Fibroblast of the conjunctiva (primary cell): Measurements from ENCODE around the gene PEMT.
"Not testable (repeated sequence)": the region's sequence is repeated elsewhere in the genome, so short reads cannot be mapped to it uniquely, and the experiment has no call there.

Experiments
- DNase-seq: peaks from one replicate; pipeline ENCODE4 v3.0.0-alpha.2; 2010; ENCODE audit warnings: low read depth

PEMT gene

DNA sequence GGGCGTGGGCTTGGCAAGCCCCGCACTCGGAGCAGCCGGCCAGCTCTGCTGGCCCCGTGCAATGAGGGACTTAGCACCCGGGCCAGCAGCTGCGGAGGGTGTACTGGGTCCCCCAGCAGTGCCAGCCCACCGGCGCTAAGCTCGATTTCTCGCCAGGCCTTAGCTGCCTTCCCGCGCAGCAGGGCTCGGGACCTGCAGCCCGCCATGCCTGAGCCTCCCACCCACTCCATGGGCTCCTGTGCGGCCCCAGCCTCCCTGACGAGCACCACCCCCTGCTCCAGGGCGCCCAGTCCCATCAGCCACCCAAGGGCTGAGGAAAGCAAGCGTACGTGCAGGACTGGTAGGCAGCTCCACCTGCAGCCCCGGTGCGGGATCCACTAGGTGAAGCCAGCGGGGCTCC, 105.1 kb downstream of the PEMT start:
- DNase-seq: not testable (repeated sequence)

DNA sequence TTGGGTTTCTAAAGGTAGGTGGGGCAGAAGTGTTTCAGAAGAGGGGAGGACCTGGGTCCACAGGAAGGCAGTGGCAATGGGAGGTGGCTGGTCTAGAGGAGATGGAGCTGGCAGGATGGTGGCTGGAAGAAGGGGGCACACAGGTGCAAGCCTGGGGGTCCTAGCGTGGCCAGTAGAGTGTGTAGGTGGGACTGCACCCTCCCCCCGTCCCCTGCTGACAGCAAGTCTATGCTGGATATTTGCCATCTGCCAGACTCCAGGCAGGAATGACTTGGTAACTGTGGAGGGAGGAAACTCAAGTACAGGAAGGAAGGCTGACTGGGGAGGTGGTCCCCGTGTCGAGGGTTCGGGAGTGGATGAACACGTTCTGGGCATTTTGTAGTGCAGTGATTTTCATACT, 106.1 kb downstream of the PEMT start:
- no peak for DNase-seq

DNA sequence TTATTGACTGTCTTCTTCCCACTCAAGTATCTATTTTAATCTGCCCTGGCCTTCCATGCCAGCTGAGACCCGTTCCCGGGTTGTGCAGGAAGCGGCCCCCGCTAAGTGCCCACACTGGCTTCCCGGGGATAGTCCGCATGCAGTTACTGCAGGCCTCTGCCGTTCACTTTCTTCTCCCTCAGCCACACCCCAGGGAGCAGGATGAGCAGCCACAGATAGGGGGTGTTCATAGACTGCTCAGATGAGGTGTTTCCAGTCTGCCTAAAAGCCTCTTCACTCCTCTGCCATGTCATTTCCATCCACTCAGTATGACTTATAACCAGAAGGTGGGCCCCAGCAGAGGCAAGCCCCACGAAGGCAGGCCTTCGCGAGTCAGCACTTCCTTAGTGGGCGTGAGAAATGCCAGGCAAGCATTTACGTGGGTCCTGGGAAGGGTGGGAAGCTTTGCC, 107.0 kb downstream of the PEMT start:
- no peak for DNase-seq

DNA sequence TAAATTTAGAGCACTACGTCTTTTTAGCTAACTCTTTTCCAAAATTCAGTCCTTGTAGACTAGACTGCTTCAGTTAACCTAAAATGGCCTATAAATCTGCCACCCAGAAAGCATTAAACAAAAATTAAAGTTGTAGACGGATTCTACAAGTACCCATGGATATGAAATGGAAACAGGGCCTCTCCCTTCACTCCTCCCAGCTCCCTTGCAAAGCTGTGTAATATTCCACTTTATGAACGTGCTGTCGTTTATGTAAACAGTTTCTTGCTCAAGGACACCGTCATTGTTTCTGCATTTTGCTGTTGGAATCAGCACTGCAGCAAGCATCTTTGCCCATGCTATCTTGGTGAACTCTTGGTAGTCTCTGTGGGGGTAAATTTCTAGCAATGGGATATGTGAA, 109.6 kb downstream of the PEMT start:
- DNase-seq: no peak

DNA sequence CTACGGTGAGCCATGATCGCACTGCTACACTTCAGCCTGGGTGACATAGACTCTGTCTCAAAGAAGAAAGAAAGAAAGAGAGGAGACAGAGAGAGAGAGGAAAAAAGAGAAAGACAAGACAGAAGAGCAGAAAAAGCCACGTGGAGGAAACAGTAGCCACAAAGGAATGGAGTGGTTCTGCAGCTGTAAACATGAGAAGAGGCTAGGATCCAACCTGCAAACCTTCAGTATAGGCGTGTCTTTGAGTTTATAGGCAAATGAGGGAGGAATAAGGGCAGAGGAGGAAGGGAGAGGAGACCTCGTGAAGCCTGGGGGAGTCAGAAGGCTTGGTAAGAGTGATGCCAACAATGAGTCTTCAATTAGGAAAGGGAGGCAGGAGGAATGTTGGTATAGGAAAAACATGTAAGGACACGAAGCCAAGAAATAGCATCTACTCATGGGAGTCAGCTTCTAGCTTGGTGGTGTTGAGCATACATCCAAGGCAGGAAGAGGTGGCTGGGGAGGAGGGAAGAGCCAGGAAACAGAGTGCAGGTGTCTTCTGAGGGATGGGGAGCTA, 110.8 kb downstream of the PEMT start:
- no peak for DNase-seq

DNA sequence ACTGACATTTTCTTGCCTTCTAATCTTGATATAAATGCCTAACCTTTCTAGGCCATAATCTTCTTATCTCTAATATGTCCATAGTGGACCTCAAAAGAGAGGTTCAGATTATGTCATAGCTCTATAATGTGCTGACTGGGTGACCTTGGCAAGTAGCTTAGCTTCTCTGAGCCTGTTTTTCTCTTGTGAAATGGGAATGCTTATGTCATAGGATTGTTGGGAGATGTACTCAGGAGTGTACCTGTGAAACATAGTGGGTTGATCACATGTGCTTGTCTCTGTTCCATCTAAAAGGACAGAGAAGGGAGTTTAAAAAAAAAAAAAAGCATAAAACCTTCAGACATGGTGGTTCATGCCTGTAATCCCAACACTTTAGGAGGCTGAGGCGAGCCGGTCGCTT, 112.3 kb downstream of the PEMT start:
- DNase-seq: no peak

DNA sequence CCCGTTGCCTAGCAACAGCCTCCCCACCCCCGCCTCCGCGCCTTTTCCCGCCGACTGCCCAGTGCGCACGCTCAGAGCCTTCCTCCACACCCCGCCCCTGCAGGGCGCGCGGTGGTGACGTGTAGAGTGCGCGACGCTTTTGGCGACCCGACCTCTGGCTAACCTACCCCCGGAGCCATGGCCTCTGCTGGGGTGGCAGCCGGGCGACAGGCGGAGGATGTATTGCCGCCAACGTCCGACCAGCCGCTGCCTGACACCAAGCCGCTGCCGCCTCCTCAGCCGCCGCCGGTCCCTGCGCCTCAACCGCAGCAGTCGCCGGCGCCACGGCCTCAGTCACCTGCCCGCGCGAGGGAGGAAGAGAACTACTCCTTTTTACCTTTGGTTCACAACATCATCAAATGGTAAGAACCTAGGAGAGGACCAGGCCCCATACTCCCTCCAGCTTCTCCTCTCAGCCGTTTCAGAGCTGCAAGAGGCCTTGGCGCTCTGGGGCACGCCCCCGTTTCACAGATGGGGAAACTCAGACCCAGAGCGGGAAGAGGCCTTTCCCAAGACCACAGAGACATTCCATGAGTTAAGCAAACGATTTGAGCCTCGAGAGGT, 114.5 kb downstream of the PEMT start, which contains the start of gene MED9:
TSS of gene MED9 (plus strand) at position 136 of the 603 bp plus-strand sequence. CDS start at position 178, 42 bp downstream.
- DNase-seq: peak; percentile 75

DNA sequence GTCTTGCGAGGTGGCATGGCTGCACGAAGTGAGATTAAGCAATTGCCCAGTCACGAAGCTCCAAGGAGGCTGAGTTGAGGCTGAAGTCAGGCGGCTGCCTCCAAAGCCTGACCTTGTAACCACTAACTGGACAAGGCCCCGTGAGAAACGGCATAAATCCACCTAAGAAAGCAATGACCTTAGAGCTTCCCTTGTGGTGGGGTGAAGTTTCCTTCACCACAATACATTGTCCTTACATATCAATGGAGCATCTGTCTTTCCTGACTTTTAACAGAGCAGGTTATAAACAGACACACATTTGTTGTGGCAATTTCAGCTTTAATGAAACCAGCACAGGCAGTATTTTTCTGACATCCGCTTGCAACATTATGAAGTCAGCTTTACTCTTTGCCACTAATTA, 117.2 kb downstream of the PEMT start:
- no peak for DNase-seq

DNA sequence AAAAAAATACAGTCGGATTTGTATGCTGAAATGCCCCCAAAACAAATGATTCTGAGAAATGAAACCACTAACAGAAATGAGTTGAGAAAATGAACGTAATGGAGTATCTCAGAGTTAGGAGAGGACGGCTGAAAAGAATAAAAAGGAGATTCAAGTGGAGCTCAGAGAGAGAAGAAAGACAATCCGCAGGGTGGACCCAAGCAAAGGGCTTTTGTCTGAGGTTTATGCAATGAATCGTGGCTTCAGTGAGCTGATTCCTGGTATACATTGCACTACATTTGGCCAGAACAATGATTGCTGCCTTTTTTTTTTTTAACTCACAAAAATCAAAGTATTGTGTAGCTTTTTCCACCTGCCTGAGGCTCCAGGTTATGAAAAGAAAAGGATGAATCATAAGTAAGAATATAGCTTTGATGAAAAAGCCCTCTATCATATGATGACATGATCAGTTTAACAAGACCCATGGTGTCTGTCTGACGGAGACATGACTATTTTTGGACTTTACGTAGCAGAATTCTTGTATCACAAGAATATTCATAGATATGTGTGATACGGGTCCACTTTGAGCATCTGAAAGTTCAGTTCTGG, 119.1 kb downstream of the PEMT start:
- DNase-seq: no peak

DNA sequence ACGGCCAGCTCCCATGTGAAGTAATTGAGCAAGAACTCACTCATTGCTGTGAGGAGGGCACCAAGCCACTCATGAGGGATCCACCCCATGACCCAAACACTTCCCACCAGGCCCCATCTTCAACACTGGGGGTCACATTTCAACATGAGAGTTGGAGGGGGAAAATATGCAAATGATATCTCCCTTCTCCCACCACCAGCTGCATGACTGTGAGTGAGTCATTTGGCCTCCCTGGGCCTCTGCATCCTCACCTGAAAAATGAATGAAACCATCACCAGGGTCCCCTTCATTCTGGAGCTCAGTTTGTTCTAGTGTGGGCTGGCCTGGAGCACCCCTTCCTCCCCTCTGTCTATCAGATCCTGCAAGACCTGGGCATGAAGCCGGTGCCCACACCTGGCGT, 121.5 kb downstream of the PEMT start:
- DNase-seq: no peak

DNA sequence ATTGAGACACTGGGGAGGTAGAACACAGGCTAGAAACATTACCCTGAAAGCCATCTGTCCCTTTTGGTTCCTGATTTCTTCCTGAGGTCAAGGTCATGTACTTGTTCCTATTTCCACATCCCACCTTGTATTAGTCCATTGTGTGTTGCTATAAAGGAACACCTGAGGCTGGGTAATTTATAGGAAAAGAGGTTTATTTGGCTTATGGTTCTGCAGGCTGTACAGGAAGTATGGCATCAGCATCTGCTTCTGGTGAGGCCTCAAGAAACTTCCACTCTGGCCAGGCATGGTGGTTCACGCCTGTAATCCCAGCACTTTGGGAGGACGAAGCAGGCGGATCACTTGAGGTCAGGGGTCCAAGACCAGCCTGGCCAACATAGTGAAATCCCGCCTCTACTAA, 122.2 kb downstream of the PEMT start:
- DNase-seq: no peak

DNA sequence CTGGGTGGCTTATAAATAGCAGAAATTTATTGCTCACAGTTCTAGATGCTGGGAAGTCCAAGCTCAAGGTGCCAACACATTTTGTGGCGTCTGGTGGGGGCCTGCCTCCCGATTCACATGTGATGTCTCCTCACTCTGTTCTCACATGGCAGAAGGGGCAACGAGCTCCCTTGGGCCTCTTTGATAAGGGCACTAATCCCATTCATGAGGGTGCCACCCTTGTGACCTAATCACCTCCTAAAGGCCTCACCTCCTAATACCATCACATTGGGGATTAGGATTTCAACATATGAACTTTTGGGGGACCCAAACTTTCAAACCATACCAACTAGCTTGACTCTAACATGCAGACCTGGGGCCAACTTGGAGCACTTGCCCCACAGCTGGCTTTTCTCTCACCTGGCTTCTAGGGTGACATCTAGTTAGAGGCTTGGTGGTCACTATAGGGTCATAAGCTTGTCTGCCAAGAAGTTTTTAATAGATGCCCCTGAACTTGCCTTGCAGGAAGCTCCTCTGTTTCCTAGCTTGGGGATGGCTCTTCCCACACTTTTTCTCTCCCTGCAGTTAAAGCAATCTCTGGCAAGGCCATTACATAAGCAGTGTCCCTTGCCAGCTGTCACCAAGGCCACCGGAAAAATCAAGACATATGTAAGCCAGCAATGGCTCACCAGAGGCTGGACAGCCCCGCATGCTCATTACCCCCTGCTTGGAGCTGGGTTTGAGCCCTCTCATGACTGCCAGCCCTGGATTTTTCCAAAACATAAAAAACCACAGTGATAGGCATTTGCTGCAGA, 123.1 kb downstream of the PEMT start:
- no peak for DNase-seq

DNA sequence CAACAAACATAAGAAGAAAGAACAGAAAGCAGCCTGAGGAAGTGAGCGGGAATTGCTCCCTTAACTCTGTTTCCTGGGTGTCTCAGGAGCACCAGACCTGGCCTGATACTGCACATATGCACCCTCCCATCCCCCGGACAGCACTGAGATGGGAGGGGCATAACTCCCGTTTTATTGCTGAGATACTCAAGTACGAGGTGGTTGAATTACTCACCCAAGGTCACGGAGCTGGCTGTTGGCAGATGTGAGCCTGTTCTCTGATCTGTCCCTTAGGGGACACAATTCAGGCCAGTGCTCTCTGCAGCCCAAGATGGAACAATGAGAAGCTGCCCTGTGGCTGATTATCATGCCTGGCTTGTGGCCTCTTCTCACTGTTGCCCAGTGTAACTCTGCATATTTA, 123.8 kb downstream of the PEMT start:
- no peak for DNase-seq

DNA sequence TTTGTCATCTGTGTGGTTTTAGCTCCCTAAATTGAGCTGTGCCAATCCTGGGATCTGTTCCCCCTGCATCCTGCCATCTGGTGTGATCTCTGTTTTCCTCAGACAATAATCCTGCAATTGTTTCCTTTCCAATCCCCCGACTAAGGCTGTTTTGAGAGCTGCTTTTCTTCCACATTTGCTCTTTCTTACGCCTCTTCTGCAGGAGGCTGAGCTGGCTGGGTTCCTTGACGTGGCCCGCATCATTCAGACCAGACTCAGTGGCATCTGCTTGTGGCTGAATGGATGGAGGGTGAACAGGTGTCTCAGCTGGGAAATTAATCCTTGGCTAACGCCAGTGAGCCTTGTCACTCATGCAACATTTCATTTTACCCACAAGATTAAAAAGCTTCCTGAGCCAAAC, 124.5 kb downstream of the PEMT start:
- DNase-seq: no peak

DNA sequence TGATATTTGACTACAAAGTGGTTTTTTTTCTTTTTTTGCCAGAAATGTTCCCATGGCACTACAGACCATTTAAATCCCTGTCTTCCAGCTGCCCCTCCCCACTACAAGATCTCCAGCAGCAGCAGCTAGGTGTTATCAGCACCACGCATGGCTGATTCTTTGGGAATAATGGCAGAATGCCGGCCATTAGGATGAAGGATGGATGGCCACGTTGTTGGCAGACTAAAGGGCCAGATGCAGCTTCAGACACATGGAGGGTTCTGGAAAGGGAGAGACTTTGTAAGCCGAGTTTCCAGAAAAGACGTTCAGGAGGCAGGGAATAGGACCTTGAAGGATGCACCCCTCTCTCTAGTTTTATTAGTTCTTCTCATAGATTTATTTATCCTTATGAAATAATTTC, 125.0 kb downstream of the PEMT start:
- DNase-seq: no peak

DNA sequence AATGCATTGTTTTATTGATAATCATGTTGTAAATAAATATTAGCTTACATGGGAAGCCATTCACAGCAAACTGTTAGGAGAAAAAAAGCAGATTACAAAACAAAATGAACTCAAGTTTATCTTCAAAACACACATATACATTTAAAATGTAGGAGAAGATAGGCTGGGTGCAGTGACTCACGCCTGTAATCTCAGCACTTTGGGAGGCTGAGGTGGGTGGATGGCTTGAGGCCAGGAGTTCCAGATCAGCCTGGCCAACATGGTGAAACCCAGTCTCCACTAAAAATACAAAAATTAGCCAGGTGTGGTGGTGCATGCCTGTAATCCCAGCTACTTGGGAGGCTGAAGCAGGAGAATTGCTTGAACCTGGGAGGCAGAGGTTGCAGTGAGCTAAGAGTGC, 125.6 kb downstream of the PEMT start:
- DNase-seq: not testable (repeated sequence)

DNA sequence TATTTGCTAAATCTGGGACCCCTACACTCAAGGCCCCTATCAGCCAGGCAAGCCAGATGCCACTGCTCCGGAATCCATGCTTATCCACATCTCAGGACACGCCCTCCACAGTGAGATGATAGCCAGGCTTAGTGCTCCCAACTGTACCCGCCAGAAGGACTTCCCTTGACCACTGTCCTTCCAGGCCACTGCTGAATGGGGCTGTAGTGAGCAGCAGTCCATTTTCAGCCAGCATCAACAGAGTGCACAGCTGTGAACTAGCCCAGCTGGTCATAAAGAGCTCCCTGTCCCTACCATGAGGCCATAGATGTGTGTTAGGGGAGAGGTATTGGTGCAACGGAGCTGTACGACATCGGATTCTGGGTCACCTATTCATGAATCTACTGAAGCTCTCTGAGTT, 127.7 kb downstream of the PEMT start:
- no peak for DNase-seq

DNA sequence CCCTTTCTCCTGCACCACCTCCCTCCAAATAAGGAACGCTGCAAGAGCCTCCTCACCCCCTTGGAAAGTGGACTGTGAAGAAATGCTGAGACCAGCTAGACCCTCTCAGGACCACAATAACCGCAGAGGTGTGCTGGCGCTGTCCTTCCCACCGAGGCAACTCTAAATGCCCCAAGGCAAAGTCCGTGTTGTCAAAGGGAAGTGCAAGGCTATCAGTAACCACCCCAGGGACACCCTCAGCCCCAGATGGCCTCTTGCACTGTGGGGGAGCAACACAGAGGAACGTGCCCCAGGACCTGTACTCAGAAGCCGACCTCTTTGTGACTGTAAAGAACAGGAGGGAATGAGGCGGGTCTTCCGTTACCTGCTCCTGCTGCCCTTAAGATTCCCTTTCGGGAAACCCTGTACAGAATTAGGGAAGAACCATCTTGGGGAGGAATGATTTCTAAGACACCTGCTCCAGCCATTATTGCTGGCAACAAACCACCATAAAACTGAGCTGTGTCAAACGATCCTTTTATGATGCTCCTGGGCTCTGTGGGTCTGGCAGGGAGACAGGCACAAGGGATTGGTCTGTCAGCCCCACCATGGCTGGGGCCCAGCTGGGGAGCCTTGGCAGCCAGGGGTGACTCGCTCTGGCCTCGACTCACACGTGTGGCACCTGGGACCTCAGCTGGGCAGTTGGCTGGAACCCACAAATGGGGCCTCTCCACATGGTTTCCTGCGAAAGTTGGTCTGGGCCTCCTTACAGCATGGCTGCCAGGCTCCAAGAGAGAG, 129.3 kb downstream of the PEMT start:
- DNase-seq: no peak

DNA sequence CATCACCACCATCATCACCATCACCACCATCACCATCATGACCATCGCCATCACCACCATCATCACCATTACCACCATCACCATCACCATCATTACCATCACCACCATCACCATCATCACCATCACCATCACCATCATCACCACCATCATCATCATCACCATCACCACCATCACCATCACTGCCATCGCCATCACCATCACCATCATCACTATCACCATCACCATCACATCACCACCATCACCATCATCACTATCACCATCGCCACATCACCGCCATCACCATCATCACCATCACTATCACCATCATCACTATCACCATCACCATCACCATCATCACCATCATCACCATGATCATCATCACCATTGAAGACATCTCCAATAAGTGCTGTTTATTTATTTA, 131.5 kb downstream of the PEMT start:
- no peak for DNase-seq

DNA sequence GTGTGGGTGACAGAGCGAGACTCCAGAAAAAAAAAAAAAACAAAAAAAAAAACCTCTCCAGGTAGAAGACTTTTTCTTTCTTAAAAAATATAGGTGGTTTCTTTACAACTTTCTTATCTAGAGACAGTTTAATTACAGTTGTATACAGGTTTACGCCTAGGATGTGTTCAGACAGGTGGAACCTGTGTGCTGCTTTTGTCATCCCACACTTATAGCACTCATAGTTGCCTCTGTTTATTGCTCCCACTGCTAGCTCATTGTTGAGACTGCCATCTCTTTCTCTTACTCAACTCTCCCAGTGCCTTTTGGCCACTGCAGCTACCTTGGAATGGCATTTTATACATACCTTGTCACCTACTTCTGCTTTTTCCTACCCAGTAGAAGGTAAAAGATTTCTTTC, 133.8 kb downstream of the PEMT start:
- no peak for DNase-seq

DNA sequence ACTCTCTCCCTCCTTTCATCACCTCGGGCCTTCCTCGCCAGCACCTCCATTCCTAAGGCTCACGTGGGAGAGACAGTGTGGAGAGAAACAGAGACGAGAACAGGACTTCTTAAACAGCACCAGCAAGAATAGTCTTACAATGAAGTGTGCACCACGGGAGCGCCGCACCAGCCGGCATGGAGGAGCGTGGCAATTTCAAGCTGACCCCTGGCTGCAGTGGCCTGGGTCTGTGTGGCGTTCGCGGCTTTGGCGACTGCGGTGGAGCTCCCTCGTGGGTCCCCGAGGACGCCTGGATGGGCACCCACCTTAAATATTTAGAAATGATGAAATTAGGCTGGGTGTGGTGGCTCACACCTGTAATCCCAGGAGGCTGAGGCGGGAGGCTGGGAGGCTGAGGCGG, 135.3 kb downstream of the PEMT start:
- DNase-seq: no peak
